ENCODE results near the gene CTNND2.

CTNND2 gene

GRCh38 chr5:11281842-11282241 is 622.4 kb downstream of the CTNND2 start:
- H3K4me1 ChIP-seq (ENCODE audit: control insufficient read depth in 1 of 2, insufficient read depth in 2 of 2, low read length in 2 of 2) = no peaks in the 10 kb centered on the region
- no peaks in the 10 kb centered on the region for H3K27me3 ChIP-seq (ENCODE audit: control insufficient read depth in 1 of 2, insufficient read depth in 2 of 2, low read length in 2 of 2)
- peaks cover 2 to 3% of the 10 kb centered on the region in 2 donors for H3K9me3 ChIP-seq (ENCODE audit: control insufficient read depth in 1 of 2, low read length in 2 of 2)
- no peak overlapping the region for H3K9ac ChIP-seq (ENCODE audit: low read depth in 1 of 2, low read length in 2 of 2)
- no peaks in the 10 kb centered on the region for H3K36me3 ChIP-seq (ENCODE audit: control insufficient read depth in 1 of 2, insufficient read depth in 2 of 2, low read length in 2 of 2)
- H3K27ac ChIP-seq (ENCODE audit: low read depth, low read length) = no peak overlapping the region
- H3K4me3 ChIP-seq (ENCODE audit: low read depth in 1 of 2, low read length in 2 of 2) = no peak overlapping the region

DNA sequence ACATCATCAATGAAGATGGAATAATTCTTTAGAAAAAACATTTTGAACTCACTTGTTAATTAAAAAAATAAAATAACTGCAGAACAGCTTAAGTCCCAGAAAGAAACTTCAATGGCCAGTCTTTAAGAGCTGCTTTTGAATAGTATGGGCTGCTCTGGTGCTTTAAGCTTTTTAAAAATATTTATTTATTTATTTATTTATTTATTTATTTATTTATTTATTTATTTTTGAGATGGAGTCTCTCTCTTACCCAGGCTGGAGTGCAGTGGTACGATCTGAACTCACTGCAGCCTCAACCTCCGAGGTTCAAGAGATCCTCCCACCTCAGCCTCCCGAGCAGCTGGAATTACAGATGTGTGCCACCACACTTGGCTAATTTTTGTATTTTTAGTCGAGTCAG is 626.9 kb downstream of the CTNND2 start:
- H3K9me3 ChIP-seq (ENCODE audit: control insufficient read depth in 1 of 2, low read length in 2 of 2) = peaks cover 2 to 3% of the 10 kb centered on the region in 2 donors
- H3K4me3 ChIP-seq (ENCODE audit: low read depth in 1 of 2, low read length in 2 of 2) = no peak overlapping the region
- H3K27me3 ChIP-seq (ENCODE audit: control insufficient read depth in 1 of 2, insufficient read depth in 2 of 2, low read length in 2 of 2) = no peaks in the 10 kb centered on the region
- H3K27ac ChIP-seq (ENCODE audit: low read depth, low read length) = no peak overlapping the region
- no peaks in the 10 kb centered on the region for H3K4me1 ChIP-seq (ENCODE audit: control insufficient read depth in 1 of 2, insufficient read depth in 2 of 2, low read length in 2 of 2)
- H3K36me3 ChIP-seq (ENCODE audit: control insufficient read depth in 1 of 2, insufficient read depth in 2 of 2, low read length in 2 of 2) = no peaks in the 10 kb centered on the region
- no peak overlapping the region for H3K9ac ChIP-seq (ENCODE audit: low read depth in 1 of 2, low read length in 2 of 2)

- H3K4me3 ChIP-seq (ENCODE audit: low read depth in 1 of 2, low read length in 2 of 2) = no peak overlapping the region
- H3K9me3 ChIP-seq (ENCODE audit: control insufficient read depth in 1 of 2, low read length in 2 of 2) = no peaks in the 10 kb centered on the region
- H3K9ac ChIP-seq (ENCODE audit: low read depth in 1 of 2, low read length in 2 of 2) = no peak overlapping the region
- no peak overlapping the region for H3K27ac ChIP-seq (ENCODE audit: low read depth, low read length)
- H3K36me3 ChIP-seq (ENCODE audit: control insufficient read depth in 1 of 2, insufficient read depth in 2 of 2, low read length in 2 of 2) = no peaks in the 10 kb centered on the region
- H3K27me3 ChIP-seq (ENCODE audit: control insufficient read depth in 1 of 2, insufficient read depth in 2 of 2, low read length in 2 of 2) = no peaks in the 10 kb centered on the region
- no peaks in the 10 kb centered on the region for H3K4me1 ChIP-seq (ENCODE audit: control insufficient read depth in 1 of 2, insufficient read depth in 2 of 2, low read length in 2 of 2)
Measured at GRCh38 chr5:11273180-11273903, 630.9 kb downstream of the CTNND2 start.

DNA sequence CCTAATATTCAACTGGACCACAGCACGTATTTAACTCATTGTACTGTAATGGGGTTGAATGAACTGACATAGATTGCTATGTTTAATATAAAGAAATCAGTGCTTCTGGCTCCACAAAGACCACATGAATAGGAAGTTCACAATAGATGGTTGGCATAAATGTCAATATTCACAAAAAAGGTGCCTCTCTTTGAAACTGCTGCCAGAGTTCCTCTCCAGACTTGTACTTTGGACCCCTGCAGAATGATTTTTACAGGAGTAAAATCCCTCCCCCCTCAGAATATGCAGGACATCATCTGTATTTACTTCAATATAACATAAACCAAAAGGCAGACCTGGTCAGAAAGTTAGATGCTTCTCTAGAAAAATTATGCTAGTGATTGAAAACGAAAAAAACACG is 634.7 kb downstream of the CTNND2 start:
- Histone ChIP-seq H3K4me3 (ENCODE audit: low read depth in 1 of 2, low read length in 2 of 2) (no peak overlapping the region), H3K9me3 (ENCODE audit: control insufficient read depth in 1 of 2, low read length in 2 of 2) (no peaks in the 10 kb centered on the region), H3K36me3 (ENCODE audit: control insufficient read depth in 1 of 2, insufficient read depth in 2 of 2, low read length in 2 of 2) (no peaks in the 10 kb centered on the region), H3K9ac (ENCODE audit: low read depth in 1 of 2, low read length in 2 of 2) (no peak overlapping the region), H3K27ac (ENCODE audit: low read depth, low read length) (no peak overlapping the region), H3K27me3 (ENCODE audit: control insufficient read depth in 1 of 2, insufficient read depth in 2 of 2, low read length in 2 of 2) (no peaks in the 10 kb centered on the region), H3K4me1 (ENCODE audit: control insufficient read depth in 1 of 2, insufficient read depth in 2 of 2, low read length in 2 of 2) (no peaks in the 10 kb centered on the region)

GRCh38 chr5:11268891-11269290 is 635.4 kb downstream of the CTNND2 start:
- H3K27ac ChIP-seq (ENCODE audit: low read depth, low read length) = no peak overlapping the region
- no peaks in the 10 kb centered on the region for H3K27me3 ChIP-seq (ENCODE audit: control insufficient read depth in 1 of 2, insufficient read depth in 2 of 2, low read length in 2 of 2)
- H3K9me3 ChIP-seq (ENCODE audit: control insufficient read depth in 1 of 2, low read length in 2 of 2) = no peaks in the 10 kb centered on the region
- H3K36me3 ChIP-seq (ENCODE audit: control insufficient read depth in 1 of 2, insufficient read depth in 2 of 2, low read length in 2 of 2) = no peaks in the 10 kb centered on the region
- H3K9ac ChIP-seq (ENCODE audit: low read depth in 1 of 2, low read length in 2 of 2) = no peak overlapping the region
- H3K4me1 ChIP-seq (ENCODE audit: control insufficient read depth in 1 of 2, insufficient read depth in 2 of 2, low read length in 2 of 2) = no peaks in the 10 kb centered on the region
- H3K4me3 ChIP-seq (ENCODE audit: low read depth in 1 of 2, low read length in 2 of 2) = no peak overlapping the region

GRCh38 chr5:11266331-11266730 is 637.9 kb downstream of the CTNND2 start:
- no peaks in the 10 kb centered on the region for H3K9me3 ChIP-seq (ENCODE audit: control insufficient read depth in 1 of 2, low read length in 2 of 2)
- H3K9ac ChIP-seq (ENCODE audit: low read depth in 1 of 2, low read length in 2 of 2) = no peak overlapping the region
- no peak overlapping the region for H3K4me3 ChIP-seq (ENCODE audit: low read depth in 1 of 2, low read length in 2 of 2)
- no peaks in the 10 kb centered on the region for H3K27me3 ChIP-seq (ENCODE audit: control insufficient read depth in 1 of 2, insufficient read depth in 2 of 2, low read length in 2 of 2)
- H3K36me3 ChIP-seq (ENCODE audit: control insufficient read depth in 1 of 2, insufficient read depth in 2 of 2, low read length in 2 of 2) = no peaks in the 10 kb centered on the region
- H3K4me1 ChIP-seq (ENCODE audit: control insufficient read depth in 1 of 2, insufficient read depth in 2 of 2, low read length in 2 of 2) = no peaks in the 10 kb centered on the region
- no peak overlapping the region for H3K27ac ChIP-seq (ENCODE audit: low read depth, low read length)

DNA sequence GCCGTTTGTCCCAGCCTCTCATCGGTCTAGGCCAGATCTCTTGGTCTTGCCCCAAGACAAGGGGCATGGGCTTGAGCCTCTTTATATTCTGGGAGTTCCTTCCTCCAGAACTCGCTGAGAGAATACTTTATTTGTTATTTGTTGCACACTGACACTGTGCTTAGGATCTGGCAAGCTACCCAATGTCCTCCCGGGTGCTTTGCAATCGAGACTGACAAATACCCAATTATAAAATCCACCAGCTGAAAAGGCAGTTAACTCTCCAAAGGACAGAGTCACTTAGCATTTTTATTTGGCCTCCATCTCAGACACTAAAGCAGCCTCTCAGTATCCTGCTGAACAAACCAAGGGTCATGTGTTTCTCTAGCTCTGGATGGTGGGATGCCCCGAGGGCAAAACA is 643.0 kb downstream of the CTNND2 start:
- Histone ChIP-seq H3K27me3 (ENCODE audit: control insufficient read depth in 1 of 2, insufficient read depth in 2 of 2, low read length in 2 of 2) (no peaks in the 10 kb centered on the region), H3K9me3 (ENCODE audit: control insufficient read depth in 1 of 2, low read length in 2 of 2) (no peaks in the 10 kb centered on the region), H3K9ac (ENCODE audit: low read depth in 1 of 2, low read length in 2 of 2) (no peak overlapping the region), H3K27ac (ENCODE audit: low read depth, low read length) (no peak overlapping the region), H3K36me3 (ENCODE audit: control insufficient read depth in 1 of 2, insufficient read depth in 2 of 2, low read length in 2 of 2) (no peaks in the 10 kb centered on the region), H3K4me1 (ENCODE audit: control insufficient read depth in 1 of 2, insufficient read depth in 2 of 2, low read length in 2 of 2) (no peaks in the 10 kb centered on the region), H3K4me3 (ENCODE audit: low read depth in 1 of 2, low read length in 2 of 2) (no peak overlapping the region)

DNA sequence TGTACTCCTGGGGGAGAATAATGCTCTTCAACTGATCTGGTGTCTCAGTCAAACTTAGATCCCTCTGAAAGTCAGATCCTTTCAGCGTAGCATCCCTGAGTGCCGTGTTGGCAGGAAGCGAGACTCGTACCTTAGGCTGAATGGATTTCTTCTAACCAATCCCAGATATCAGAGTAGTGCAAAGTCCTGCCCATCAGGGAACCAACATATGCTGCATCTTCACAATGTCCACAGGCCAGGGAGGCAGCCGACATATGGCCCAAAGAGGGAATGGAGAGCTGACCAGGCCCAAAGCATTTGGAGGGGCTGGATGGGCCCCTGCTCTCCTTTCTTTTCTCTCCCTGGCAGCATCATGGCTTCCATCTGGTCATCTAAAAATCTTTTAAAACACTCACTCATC is 646.2 kb downstream of the CTNND2 start:
- H3K27ac ChIP-seq (ENCODE audit: low read depth, low read length) = no peak overlapping the region
- H3K27me3 ChIP-seq (ENCODE audit: control insufficient read depth in 1 of 2, insufficient read depth in 2 of 2, low read length in 2 of 2) = no peaks in the 10 kb centered on the region
- H3K9me3 ChIP-seq (ENCODE audit: control insufficient read depth in 1 of 2, low read length in 2 of 2) = no peaks in the 10 kb centered on the region
- H3K4me1 ChIP-seq (ENCODE audit: control insufficient read depth in 1 of 2, insufficient read depth in 2 of 2, low read length in 2 of 2) = no peaks in the 10 kb centered on the region
- no peak overlapping the region for H3K4me3 ChIP-seq (ENCODE audit: low read depth in 1 of 2, low read length in 2 of 2)
- no peaks in the 10 kb centered on the region for H3K36me3 ChIP-seq (ENCODE audit: control insufficient read depth in 1 of 2, insufficient read depth in 2 of 2, low read length in 2 of 2)
- H3K9ac ChIP-seq (ENCODE audit: low read depth in 1 of 2, low read length in 2 of 2) = no peak overlapping the region

DNA sequence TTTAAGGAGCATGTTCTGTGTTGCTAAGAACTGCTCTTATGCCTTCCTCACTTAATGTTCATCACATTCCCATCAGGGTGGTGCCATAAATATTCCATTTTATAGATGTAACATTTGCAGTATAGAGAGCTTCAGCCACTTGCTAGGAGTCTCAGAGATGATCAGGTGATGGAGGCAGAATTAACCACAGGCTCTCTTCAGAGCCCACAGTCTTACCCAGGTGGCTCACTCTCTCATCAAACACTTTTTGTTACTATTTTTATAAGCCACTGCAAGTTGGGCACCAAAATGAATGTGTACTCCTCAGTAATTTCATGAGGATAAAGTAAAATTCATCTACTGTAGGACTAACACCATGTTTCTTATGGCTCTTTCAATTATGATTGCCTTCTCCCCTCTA is 651.7 kb downstream of the CTNND2 start:
- Histone ChIP-seq H3K9ac (ENCODE audit: low read depth in 1 of 2, low read length in 2 of 2) (no peak overlapping the region), H3K9me3 (ENCODE audit: control insufficient read depth in 1 of 2, low read length in 2 of 2) (no peaks in the 10 kb centered on the region), H3K27ac (ENCODE audit: low read depth, low read length) (no peak overlapping the region), H3K4me3 (ENCODE audit: low read depth in 1 of 2, low read length in 2 of 2) (no peak overlapping the region), H3K36me3 (ENCODE audit: control insufficient read depth in 1 of 2, insufficient read depth in 2 of 2, low read length in 2 of 2) (no peaks in the 10 kb centered on the region), H3K27me3 (ENCODE audit: control insufficient read depth in 1 of 2, insufficient read depth in 2 of 2, low read length in 2 of 2) (no peaks in the 10 kb centered on the region), H3K4me1 (ENCODE audit: control insufficient read depth in 1 of 2, insufficient read depth in 2 of 2, low read length in 2 of 2) (no peaks in the 10 kb centered on the region)

GRCh38 chr5:11252075-11252474 is 652.2 kb downstream of the CTNND2 start:
- Histone ChIP-seq H3K4me1 (ENCODE audit: control insufficient read depth in 1 of 2, insufficient read depth in 2 of 2, low read length in 2 of 2) (no peaks in the 10 kb centered on the region), H3K9ac (ENCODE audit: low read depth in 1 of 2, low read length in 2 of 2) (no peak overlapping the region), H3K4me3 (ENCODE audit: low read depth in 1 of 2, low read length in 2 of 2) (no peak overlapping the region), H3K36me3 (ENCODE audit: control insufficient read depth in 1 of 2, insufficient read depth in 2 of 2, low read length in 2 of 2) (no peaks in the 10 kb centered on the region), H3K27ac (ENCODE audit: low read depth, low read length) (no peak overlapping the region), H3K27me3 (ENCODE audit: control insufficient read depth in 1 of 2, insufficient read depth in 2 of 2, low read length in 2 of 2) (no peaks in the 10 kb centered on the region), H3K9me3 (ENCODE audit: control insufficient read depth in 1 of 2, low read length in 2 of 2) (no peaks in the 10 kb centered on the region)

DNA sequence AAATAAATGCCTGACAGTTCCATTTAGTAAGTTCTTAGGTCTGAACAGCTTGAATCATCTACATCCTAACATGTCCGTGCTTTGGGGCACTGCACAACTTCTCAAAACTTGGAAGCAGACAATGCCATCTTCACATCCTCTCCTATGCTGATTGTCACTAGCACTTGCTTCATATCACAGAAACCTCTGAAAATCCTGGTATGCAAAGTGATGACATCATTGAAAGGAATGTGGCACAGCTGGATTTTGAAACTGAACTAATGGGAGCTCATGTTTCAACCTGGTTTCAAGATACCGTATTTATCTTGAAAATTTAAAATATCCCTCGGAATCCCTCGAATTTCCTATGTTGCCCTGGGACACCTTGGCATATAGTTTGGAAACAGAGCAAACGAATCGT is 653.0 kb downstream of the CTNND2 start:
- H3K9me3 ChIP-seq (ENCODE audit: control insufficient read depth in 1 of 2, low read length in 2 of 2) = no peaks in the 10 kb centered on the region
- H3K4me3 ChIP-seq (ENCODE audit: low read depth in 1 of 2, low read length in 2 of 2) = no peak overlapping the region
- H3K27ac ChIP-seq (ENCODE audit: low read depth, low read length) = no peak overlapping the region
- H3K9ac ChIP-seq (ENCODE audit: low read depth in 1 of 2, low read length in 2 of 2) = no peak overlapping the region
- no peaks in the 10 kb centered on the region for H3K27me3 ChIP-seq (ENCODE audit: control insufficient read depth in 1 of 2, insufficient read depth in 2 of 2, low read length in 2 of 2)
- no peaks in the 10 kb centered on the region for H3K4me1 ChIP-seq (ENCODE audit: control insufficient read depth in 1 of 2, insufficient read depth in 2 of 2, low read length in 2 of 2)
- no peaks in the 10 kb centered on the region for H3K36me3 ChIP-seq (ENCODE audit: control insufficient read depth in 1 of 2, insufficient read depth in 2 of 2, low read length in 2 of 2)

Data from duodenal mucosa (tissue), 2 donors.